Choroid plexus epithelial cell (primary cell): Measurements from ENCODE around the gene TICRR.

Experiments used
- DNase-seq: peaks from one replicate; pipeline ENCODE4 v3.0.0-alpha.2; 2010; ENCODE audit warnings: low read depth
- H3K4me3 ChIP-seq: 2 replicates; pipeline ENCODE4 v1.5.1; 2011; ENCODE audit warnings: low read depth, mild to moderate bottlenecking, control low read depth, low read length, moderate library complexity
- CTCF ChIP-seq: conservative IDR thresholded peaks from 2 replicates; pipeline ENCODE4 v1.5.1; 2011; ENCODE audit warnings: low read depth, mild to moderate bottlenecking, control low read depth, inconsistent platforms, low read length, moderate library complexity

The TICRR gene

DNA sequence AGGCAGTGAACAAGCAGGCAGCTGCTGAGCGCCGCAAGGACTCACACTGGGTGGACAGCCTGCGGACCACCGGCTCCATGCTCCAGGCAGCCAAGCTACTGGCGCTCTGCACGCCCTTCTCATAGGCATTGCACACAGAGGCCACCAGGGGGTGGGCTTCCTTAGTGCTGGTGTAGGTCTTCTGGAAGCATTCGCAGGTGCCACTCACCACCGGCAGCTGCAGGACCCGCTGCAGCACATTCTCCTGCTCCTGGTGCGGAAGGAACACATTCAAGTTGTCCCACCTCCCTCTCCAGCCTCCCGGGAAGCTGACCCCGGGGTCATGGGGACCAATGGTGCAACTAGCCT lies 97.9 kb downstream of the TICRR start:
- peak; percentile 52 for DNase-seq
- TF ChIP-seq CTCF: peak; percentile 66
- H3K4me3 ChIP-seq: no peak overlapping the region

- DNase-seq: peak; percentile 12
- H3K4me3 ChIP-seq: no peak overlapping the region
- TF ChIP-seq CTCF: peak; percentile 7
Measured at GRCh38 chr15:89674526-89674925, 99.3 kb downstream of the TICRR start.

GRCh38 chr15:89675606-89676005 lies 100.3 kb downstream of the TICRR start:
- no peak overlapping the region for H3K4me3 ChIP-seq
- DNase-seq: no peak
- no peak for TF ChIP-seq CTCF

DNA sequence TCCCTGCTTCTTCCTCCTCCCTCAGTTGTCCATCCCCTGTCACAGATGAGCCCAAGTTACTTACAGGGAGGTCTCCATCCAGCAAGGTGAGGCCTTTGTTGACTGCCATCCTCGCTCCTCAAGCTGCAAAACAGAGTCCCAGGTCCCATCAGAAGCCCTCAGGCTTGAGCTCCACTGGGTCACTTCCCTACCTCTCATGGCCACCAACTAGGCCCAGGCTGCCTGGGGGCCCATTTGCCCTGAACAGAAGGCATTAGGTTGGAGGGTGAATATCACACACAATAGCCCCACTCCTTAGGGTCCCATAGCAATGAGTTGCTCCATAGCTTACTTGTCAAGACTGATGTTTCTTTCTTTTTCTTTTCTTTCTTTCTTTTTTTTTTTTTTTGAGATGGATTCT lies 102.1 kb downstream of the TICRR start:
- DNase-seq: no peak
- TF ChIP-seq CTCF: no peak
- no peak overlapping the region for H3K4me3 ChIP-seq
